IPS DF 6.9 (cell line): ENCODE measurements around the gene ATAD3C.
"Not testable (repeated sequence)": the region's sequence is repeated elsewhere in the genome, so short reads cannot be mapped to it uniquely, and the experiment has no call there.

Experiments used
- DNase-seq: peaks from one replicate; pipeline ENCODE4 v3.0.0-alpha.2; 2013; ENCODE audit warnings: low read depth, low spot score
- H3K27ac ChIP-seq: one replicate; pipeline ENCODE4 v1.5.1; 2013; ENCODE audit warnings: low read length, control low read depth
- H3K27me3 ChIP-seq: 2 replicates; pipeline ENCODE4 v1.6.1; 2013; ENCODE audit warnings: mild to moderate bottlenecking, low read length; ENCODE audit not compliant: control insufficient read depth, insufficient read depth
- H3K36me3 ChIP-seq: 2 replicates; pipeline ENCODE4 v1.6.1; 2013; ENCODE audit warnings: low read length; ENCODE audit not compliant: control insufficient read depth, insufficient read depth
- H3K4me1 ChIP-seq: 2 replicates; pipeline ENCODE4 v1.6.1; 2013; ENCODE audit warnings: low read length; ENCODE audit not compliant: control insufficient read depth, insufficient read depth
- H3K4me3 ChIP-seq: 2 replicates; pipeline ENCODE4 v1.5.1; 2013; ENCODE audit warnings: mild to moderate bottlenecking, low read length
- H3K9me3 ChIP-seq: 2 replicates; pipeline ENCODE4 v1.6.1; 2013; ENCODE audit warnings: low read length, inconsistent platforms; ENCODE audit not compliant: control insufficient read depth, insufficient read depth
- WGBS: extraction: QIAGEN DNeasy Blood & Tissue Kit; methylation state at CpG from one replicate; pipeline ENCODE4 v1.1.7; 2013; ENCODE audit warnings: mixed read lengths, missing lambda C conversion rate; ENCODE audit not compliant: insufficient read length, insufficient coverage; 5-methylcytosine and 5-hydroxymethylcytosine counted together

ATAD3C gene

DNA sequence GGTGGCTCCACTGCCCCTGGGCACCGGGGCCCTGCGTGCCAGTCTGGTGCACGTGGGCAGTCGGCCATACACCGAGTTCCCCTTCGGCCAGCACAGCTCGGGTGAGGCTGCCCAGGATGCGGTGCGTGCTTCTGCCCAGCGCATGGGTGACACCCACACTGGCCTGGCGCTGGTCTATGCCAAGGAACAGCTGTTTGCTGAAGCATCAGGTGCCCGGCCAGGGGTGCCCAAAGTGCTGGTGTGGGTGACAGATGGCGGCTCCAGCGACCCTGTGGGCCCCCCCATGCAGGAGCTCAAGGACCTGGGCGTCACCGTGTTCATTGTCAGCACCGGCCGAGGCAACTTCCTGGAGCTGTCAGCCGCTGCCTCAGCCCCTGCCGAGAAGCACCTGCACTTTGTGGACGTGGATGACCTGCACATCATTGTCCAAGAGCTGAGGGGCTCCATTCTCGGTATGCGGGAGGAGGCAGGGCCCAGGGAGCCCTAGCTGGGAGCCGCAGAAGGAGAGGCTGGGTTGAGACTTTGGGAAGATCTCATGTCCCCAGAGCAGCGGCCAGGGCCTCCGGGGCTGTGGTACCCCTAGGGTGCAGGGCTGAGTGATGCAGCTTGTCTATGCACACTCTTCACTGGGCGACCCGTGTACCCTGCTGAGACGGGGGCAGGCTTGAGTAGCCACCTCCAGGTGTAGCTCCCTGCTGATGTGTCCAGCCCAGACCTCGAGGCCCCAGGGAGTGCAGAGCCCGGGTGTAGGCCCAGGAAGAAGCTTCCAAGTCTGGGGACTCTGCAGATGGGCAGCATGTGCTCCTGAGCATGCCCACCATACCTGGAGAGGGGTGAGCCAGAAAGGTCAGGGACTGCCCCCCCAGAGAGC, 12.2 kb upstream of the ATAD3C start:
- Histone ChIP-seq H3K4me3 (no peak overlapping the region), H3K4me1 (peaks cover 21% of the 10 kb centered on the region), H3K27me3 (no peaks in the 10 kb centered on the region), H3K36me3 (peaks cover 3% of the 10 kb centered on the region; the same call in 1 of the 2 replicates), H3K27ac (no peak overlapping the region), H3K9me3 (no peaks in the 10 kb centered on the region)
- no peak for DNase-seq
- no CpG with 5 or more reads among the region's 31 CpGs for WGBS

DNA sequence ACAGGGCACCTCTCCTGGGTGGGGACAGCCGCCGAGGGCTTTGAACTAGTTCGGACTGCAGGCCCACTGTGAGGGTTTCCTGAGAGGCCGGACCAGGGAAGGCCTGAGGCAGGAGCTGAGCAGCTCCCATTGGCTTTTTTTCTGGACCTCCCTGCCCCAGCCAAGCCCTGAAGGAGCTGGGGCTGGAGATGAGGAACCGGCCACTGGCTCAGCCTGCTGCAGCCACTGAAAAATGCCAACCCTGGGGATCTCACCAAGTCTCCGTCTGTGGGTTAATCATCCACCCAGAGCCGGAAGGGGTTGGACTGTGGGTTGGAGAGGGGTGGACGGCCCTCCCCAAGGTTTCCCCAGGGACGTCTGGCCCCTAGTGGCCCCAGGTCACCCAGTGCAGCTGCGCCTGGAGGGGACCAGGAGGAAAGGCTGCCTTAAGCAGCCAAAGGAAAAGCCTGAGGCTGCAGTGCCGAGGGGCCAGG, 11.5 kb upstream of the ATAD3C start:
- no CpG with 5 or more reads among the region's 11 CpGs for WGBS
- Histone ChIP-seq H3K27me3 (no peaks in the 10 kb centered on the region), H3K36me3 (peaks cover 3% of the 10 kb centered on the region; the same call in 1 of the 2 replicates), H3K4me3 (no peak overlapping the region), H3K27ac (no peak overlapping the region), H3K4me1 (peaks cover 20% of the 10 kb centered on the region), H3K9me3 (no peaks in the 10 kb centered on the region)
- no peak for DNase-seq

DNA sequence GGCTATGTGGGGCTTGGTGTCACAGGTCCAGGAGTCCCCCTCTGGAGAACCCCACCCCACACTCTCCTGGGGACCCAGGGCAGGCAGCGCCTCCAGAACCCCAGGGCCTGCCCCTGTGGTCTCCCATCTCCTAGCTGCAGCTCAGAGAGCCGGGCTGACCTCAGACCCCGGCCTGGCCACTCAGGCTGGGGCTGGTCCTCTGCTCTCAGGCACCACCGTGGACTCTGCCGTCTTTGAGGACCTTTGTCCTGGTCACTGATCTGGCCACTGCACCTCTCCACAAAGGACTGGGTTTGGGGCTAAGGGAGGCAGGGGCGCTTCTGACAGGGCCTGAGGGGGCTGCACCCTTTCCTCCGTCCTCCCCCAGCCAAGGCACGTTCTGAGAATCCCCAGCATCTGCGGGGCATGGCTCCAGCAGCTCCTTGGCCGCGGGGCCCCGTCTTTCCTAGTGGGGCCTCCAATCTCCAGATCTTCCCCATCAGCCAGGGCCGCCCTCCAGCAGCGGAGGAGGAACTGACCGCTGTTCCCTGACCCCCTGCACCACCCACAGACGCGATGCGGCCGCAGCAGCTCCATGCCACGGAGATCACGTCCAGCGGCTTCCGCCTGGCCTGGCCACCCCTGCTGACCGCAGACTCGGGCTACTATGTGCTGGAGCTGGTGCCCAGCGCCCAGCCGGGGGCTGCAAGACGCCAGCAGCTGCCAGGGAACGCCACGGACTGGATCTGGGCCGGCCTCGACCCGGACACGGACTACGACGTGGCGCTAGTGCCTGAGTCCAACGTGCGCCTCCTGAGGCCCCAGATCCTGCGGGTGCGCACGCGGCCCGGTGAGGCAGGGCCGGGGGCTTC, 10.7 kb upstream of the ATAD3C start:
- Histone ChIP-seq H3K9me3 (no peaks in the 10 kb centered on the region), H3K27me3 (no peaks in the 10 kb centered on the region), H3K4me3 (no peak overlapping the region), H3K4me1 (peaks cover 14% of the 10 kb centered on the region), H3K27ac (no peak overlapping the region), H3K36me3 (peaks cover 3% of the 10 kb centered on the region; the same call in 1 of the 2 replicates)
- no CpG with 5 or more reads among the region's 45 CpGs for WGBS
- no peak for DNase-seq

DNA sequence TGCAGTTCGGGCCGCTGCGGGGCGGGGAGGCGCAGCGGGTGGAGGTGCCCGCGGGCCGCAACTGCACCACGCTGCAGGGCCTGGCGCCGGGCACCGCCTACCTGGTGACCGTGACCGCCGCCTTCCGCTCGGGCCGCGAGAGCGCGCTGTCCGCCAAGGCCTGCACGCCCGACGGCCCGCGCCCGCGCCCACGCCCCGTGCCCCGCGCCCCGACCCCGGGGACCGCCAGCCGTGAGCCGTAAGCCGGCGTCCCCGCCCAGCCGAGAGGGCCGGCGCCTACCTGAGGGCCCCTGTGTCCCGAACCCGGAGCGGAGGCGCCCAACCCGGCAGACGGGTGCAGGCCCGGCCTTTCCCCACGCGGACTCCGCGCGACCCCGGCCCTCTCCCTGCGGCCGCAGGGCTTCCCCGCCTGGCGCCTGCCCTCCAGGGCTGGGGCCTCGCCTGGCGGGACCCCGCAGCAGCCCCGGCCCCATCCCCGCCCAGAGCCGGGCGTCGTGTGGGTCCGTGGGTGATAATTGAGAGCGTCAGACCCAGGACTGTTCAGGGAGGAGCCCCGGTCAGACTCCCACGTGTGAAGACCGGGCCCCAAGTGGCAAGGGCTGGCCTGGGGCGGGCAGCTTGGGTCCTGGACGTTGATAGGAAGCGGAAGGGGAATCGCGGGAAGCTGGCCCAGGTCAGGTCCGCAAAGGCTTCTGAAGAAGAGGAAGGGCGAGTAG, 9.8 kb upstream of the ATAD3C start:
- no CpG with 5 or more reads among the region's 82 CpGs for WGBS
- H3K27me3 ChIP-seq, result no peaks in the 10 kb centered on the region
- DNase-seq, result no peak
- no peak overlapping the region for H3K4me3 ChIP-seq
- peaks cover 3% of the 10 kb centered on the region; the same call in 1 of the 2 replicates for H3K36me3 ChIP-seq
- H3K27ac ChIP-seq, result no peak overlapping the region
- no peaks in the 10 kb centered on the region for H3K9me3 ChIP-seq
- H3K4me1 ChIP-seq, result peaks cover 6% of the 10 kb centered on the region

DNA sequence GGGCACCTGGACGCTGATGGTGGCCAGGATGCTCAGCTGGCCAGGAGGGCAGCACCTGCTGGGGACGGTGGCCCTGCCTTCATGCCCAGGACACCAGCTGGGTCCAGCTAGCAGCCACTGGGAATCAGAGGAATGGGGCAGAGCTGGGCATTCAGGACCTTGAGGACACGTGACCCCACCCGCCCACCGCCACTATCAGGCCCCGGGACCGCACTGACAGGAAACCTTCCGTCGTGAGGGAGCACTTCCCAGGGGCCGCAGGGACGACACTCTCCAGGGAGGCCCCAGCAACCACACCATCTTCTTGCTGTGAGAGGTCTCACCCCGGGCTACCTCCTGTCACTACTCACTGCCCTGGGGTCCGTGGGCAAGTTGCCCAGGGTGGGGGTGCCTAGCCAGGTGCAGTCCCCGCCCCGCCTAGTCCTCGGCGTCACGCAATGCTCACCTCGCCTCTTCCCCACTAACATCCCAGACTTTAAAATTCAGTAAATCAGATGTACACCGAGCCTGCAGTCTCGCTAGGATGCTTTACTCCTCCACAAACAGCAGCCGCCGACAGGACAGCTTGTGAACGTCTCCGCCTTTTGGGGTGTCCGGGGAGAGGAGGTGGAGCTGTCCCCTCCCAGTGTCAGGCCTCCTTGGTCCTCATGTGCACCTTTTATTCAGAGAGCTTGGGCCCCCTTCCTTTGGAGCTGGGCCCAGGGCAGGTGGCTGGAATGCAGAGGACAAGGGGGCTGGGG, 9.1 kb upstream of the ATAD3C start:
- no peaks in the 10 kb centered on the region for H3K9me3 ChIP-seq
- no peak for DNase-seq
- no peak overlapping the region for H3K4me3 ChIP-seq
- no peaks in the 10 kb centered on the region for H3K4me1 ChIP-seq
- H3K27ac ChIP-seq, result no peak overlapping the region
- H3K36me3 ChIP-seq, result peaks cover 3% of the 10 kb centered on the region; the same call in 1 of the 2 replicates
- no peaks in the 10 kb centered on the region for H3K27me3 ChIP-seq
- no CpG with 5 or more reads among the region's 26 CpGs for WGBS

DNA sequence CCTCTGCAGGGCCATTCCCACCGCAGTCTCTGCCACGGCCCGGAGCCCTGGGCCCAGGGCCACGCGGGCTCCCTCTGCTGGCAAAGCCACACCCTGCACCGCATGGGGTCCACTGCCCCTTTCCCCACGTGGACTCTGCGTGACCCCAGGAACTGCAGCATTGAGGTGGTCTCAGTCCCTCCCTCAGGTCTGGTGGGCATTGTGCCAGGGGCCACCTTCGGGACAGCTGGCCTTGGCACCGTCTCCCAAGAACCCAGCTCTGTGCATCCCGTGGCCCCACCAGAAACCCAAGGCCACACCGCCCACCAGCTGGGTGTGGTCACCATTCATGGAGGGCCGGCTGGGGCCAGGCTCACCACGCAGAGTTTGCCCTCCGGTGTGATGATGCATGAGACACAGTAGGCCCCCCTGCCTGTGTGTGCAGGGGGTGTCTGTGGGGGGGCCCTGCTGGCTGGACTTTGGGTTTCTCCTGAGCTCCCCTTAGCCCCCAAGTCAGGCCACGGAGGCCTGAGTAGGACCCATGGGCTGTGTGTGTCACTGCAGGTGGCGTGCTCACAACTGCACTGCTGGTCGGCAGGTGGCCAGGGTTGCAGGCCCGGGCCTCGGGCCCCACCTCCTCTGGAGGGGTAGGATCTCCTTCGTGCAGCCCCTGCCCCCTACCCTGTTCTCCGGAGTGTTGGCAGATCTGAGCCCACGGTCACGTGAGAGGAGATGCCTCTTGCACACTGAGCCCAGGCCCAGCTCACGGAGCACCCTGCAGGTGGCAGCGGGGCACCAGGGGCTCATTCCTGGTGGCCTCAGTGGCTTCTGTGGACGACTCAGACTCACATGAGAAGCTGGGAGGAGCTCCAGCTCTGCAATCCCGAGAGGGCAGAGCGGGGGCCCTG, 8.2 kb upstream of the ATAD3C start:
- no peaks in the 10 kb centered on the region for H3K27me3 ChIP-seq
- no peaks in the 10 kb centered on the region for H3K9me3 ChIP-seq
- DNase-seq, result no peak
- no peaks in the 10 kb centered on the region for H3K4me1 ChIP-seq
- H3K4me3 ChIP-seq, result no peak overlapping the region
- no peak overlapping the region for H3K27ac ChIP-seq
- WGBS, result no CpG with 5 or more reads among the region's 29 CpGs
- H3K36me3 ChIP-seq, result peaks cover 3% of the 10 kb centered on the region; the same call in 1 of the 2 replicates

DNA sequence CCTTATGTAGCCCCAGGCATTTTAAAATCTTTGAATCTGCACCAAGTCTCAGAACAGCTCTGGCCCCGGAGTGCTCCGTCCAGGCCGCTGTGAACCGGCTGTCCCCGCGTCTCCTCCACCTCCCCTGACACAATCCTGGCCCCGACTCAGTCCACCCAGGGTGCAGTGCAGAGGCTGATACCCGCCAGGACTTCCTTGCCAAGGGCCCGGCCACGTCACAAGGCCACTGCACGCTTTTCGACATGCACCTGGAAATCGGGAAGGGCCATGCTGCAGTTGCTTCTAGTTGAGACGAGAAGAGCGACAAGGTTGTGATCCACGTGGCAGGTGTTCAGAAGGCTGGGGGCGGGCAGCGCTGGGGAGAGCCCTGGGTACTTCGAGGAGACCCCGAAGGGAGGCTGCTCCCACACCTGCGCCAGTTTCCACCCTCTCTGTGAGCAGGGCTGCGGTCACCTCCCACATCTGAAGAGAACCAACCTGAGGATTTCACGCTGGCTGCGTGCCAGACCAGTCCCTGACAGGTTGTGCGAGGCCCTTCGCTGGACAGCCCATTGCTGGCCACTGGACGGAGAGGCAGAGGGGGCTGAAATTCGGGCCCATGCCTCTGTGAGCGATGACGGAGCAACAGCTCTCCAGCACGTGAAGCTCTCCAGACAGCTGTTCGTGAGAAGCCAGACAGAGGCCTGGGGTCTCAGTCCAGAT, 7.3 kb upstream of the ATAD3C start:
- WGBS, result no CpG with 5 or more reads among the region's 32 CpGs
- H3K36me3 ChIP-seq, result peaks cover 3% of the 10 kb centered on the region; the same call in 1 of the 2 replicates
- H3K9me3 ChIP-seq, result no peaks in the 10 kb centered on the region
- no peaks in the 10 kb centered on the region for H3K4me1 ChIP-seq
- H3K27me3 ChIP-seq, result no peaks in the 10 kb centered on the region
- no peak overlapping the region for H3K4me3 ChIP-seq
- DNase-seq, result no peak
- H3K27ac ChIP-seq, result no peak overlapping the region

DNA sequence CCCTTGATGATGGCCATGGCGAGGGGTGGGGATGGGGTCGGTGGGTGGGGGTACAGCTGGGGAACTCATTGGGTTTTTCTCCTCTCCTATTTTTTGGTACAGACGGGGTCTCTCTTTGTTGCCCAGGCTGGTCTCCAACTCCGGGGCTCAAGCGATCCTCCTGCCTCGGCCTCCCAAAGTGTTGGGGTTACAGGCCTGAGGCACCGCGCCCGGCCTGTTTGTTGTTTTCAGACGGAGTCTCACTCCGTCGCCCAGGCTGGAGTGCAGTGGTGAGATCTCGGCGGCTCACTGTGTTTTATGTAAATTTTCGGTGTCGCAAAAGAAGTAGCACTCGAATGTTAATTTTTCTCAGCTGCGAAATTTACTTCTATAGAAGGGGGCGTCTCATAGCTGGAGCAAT, 2.9 kb upstream of the ATAD3C start:
- WGBS, result no CpG with 5 or more reads among the region's 19 CpGs
- DNase-seq, H3K4me1 ChIP-seq, H3K27me3 ChIP-seq, H3K27ac ChIP-seq, H3K4me3 ChIP-seq, H3K9me3 ChIP-seq, H3K36me3 ChIP-seq: not testable (repeated sequence)

DNA sequence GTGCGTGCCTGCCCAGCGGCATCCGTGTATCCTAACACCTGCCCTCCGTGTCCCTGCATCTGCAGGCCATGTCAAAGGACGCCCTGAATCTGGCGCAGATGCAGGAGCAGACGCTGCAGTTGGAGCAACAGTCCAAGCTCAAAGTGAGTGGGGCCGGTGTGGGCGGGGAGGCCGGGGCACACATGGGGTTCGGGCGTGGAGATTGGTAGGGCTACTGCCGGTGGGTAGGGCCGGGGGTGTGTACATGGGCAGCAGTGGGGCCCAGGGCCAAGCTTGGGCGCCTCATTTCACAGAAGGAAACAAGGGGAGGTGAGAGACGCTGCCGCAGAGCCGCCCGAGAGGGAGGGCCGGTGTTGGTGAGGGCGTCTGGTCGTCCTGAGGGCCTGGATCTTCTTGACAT, 1.1 kb downstream of the ATAD3C start:
- not testable (repeated sequence) for H3K36me3 ChIP-seq, H3K27me3 ChIP-seq, H3K4me3 ChIP-seq, DNase-seq, H3K4me1 ChIP-seq, H3K27ac ChIP-seq, H3K9me3 ChIP-seq
- no CpG with 5 or more reads among the region's 22 CpGs for WGBS
